Pulmonary artery endothelial cell (primary cell): ENCODE results near the gene DDX51. TPM values are rescaled to one million over a fixed set of nuclear protein-coding genes. Genes with fewer than 3 reads are reported as not detected.
"Not testable (repeated sequence)": the region's sequence is repeated elsewhere in the genome, so short reads cannot be mapped to it uniquely, and the experiment has no call there.

Source experiments
- DNase-seq: peaks from one replicate; pipeline ENCODE4 v3.0.0-alpha.2; 2011; ENCODE audit warnings: low read depth, low spot score
- total RNA-seq: library from RNA; depleted of rRNA; stranded (reverse); fragments of >200 nt; gene quantifications from 2 replicates; pipeline ENCODE4 v1.2.3, GENCODE V29; 2014

Gene DDX51
- total RNA-seq, 1 donor from 2014 or later: 10.0 TPM

GRCh38 chr12:132154941-132155770 is 11.0 kb upstream of the DDX51 start:
- no peak for DNase-seq

- no peak for DNase-seq
These were observed 10.2 kb upstream of the DDX51 start for GRCh38 chr12:132154341-132154761.

- DNase-seq: no peak
These were observed 9.6 kb upstream of the DDX51 start for GRCh38 chr12:132153501-132154340.

- DNase-seq: no peak
These were observed 8.8 kb upstream of the DDX51 start for GRCh38 chr12:132152953-132153352.

GRCh38 chr12:132152411-132152821 is 8.3 kb upstream of the DDX51 start:
- no peak for DNase-seq

GRCh38 chr12:132151766-132152410 is 7.8 kb upstream of the DDX51 start:
- DNase-seq: no peak

- DNase-seq: no peak
These were observed 7.1 kb upstream of the DDX51 start for GRCh38 chr12:132151145-132151765.

GRCh38 chr12:132150780-132151144 is 6.6 kb upstream of the DDX51 start:
- DNase-seq: no peak

- DNase-seq: not testable (repeated sequence)
These were observed 5.4 kb upstream of the DDX51 start for GRCh38 chr12:132149526-132149925.

- no peak for DNase-seq
These were observed 4.4 kb upstream of the DDX51 start for GRCh38 chr12:132148368-132149045.

GRCh38 chr12:132147423-132148367 is 3.6 kb upstream of the DDX51 start:
- DNase-seq: no peak

GRCh38 chr12:132146772-132147422 is 2.8 kb upstream of the DDX51 start:
- DNase-seq: no peak

GRCh38 chr12:132146098-132146497 is 2.0 kb upstream of the DDX51 start:
- DNase-seq: no peak

- no peak for DNase-seq
These were observed 1.2 kb upstream of the DDX51 start for GRCh38 chr12:132145334-132145733.

- no peak for DNase-seq
These were observed 670 bp upstream of the DDX51 start for GRCh38 chr12:132144810-132145168.

GRCh38 chr12:132143336-132144071 is 615 bp downstream of the DDX51 start:
- no peak for DNase-seq

GRCh38 chr12:132142679-132143335 is 1.3 kb downstream of the DDX51 start:
- no peak for DNase-seq
